ENCODE results near the gene KCNJ9.
"Not testable (repeated sequence)": the region's sequence is repeated elsewhere in the genome, so short reads cannot be mapped to it uniquely, and the experiment has no call there.

KCNJ9 gene

GRCh38 chr1:160081261-160081936, at the start of gene KCNJ9:
Gene KCNJ9, plus strand, starts transcription at chr1:160081538. Its CDS starts 2,493 bp downstream, at chr1:160084031.
- DNase-seq, result no peak

DNA sequence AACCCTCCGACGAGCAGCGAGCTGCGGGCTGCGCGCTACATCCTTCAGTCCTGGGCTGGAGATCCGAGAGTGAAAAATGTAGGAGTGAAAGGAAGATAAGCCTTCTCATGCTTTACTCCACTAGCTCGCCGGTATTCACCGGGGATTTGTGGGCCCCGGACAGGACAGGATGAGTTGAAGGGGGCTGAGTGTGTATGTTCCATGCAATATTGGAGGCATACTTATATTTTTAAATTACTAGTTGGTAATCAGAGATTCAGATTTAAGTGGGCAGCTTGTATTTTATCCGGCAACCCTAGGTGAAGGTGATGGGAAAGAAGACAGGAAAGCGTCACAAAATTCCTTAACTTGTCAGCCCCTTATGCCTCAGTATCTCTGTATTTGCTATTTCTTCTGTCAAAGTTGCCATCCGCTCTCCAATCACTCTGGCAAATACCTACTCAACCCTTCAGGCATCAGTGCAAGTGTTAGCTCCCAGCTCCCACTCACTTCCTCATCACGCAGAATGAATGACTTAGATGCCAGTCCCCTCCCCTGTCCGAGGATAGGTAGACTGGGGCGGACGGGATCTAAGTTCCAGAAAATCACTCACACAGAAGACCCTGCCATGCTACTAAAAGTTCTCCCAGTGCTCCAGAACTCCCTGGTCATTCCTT, 49.0 kb upstream of the KCNJ9 start:
- no peak for DNase-seq

DNA sequence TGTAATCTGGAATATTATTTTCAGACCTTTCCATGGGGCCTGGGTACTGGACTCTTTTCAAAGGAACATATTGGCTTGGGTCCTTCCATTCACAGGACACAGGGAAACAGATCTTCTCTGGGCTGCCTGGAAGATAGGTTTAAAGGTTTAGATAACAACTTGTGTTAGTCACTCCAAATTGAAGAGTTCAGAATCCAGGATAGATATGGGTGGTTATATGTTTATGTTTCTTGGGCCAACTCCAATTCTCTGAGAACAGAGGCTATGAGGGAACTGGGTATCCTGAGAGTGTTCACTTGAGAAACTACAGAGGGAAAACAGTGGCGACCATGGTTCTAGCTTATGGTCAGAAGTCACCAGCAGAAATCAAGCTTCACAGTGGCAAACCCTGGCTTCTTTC, 40.9 kb upstream of the KCNJ9 start:
- no peak for DNase-seq

GRCh38 chr1:160043543-160043942, 37.8 kb upstream of the KCNJ9 start:
- DNase-seq, result no peak

DNA sequence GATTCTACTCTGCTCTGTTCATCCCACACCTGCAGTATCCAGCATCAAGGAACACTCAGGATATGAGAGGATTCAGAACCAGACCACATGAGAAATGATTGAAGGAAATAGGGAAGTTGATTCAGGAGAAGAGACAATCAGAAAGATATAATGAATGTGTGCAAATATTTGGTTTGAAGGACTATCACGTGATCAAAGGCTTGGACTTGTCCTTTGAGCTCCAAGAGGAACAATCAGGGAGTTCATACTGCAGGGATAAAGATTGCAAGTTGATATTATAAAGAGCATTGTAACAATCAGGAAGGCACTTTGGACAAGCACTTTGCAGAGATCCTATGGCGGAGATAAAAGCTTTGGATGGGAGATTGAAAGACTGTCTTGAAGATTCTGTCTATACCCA, 35.7 kb upstream of the KCNJ9 start:
- no peak for DNase-seq

DNA sequence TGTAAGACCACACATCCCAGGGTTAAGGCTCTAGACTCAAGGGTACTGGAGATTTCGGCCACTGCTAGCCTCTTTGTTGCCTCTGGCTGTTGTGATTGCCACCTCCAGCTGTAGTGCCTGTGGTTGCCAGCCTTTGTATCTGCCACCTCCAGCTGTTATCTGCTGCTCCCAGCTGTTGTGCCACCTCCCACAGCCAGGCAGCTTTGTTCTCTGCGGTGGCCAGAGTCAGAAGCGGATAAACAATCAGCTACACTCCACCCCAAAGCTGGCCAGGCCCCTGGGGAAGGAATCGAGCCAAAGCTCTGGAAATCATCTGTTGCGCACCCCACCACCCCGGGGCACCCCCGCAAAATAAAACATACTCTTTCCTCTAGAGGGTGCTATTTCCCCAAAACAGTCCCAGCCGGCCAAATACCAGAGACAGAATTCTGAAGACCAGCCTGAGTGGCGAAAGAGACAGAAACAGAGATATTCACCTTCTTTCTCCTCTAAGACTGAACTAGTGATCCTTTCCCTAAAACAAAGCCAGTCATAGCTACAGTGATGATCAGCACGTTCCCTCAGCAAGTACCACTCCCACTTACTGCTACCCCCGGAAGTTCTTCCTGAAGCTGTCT, 34.7 kb upstream of the KCNJ9 start:
- peak; percentile 27 for DNase-seq

GRCh38 chr1:160047111-160047991, 34.0 kb upstream of the KCNJ9 start:
- DNase-seq, result no peak

DNA sequence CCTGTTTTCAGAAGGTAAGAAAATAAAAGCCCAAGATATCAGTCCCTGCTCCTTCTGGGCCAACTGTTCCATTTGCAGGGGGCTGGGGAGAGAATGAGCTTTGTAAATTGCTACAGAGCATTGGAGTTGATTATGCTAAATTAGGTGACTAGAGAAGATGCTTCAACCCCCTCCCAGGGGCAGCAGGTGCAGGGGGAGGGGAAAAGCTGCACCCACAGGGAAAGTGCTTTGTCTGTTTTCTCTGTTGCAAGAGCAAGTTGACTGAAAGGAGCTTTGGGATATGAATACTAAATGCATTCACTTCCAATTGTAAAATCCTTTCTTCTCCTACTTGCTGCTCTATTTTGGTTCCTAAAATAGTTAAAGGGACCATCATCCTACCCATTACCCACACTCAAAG, 33.0 kb upstream of the KCNJ9 start:
- no peak for DNase-seq

GRCh38 chr1:160049101-160049500, 32.2 kb upstream of the KCNJ9 start:
- DNase-seq, result no peak

DNA sequence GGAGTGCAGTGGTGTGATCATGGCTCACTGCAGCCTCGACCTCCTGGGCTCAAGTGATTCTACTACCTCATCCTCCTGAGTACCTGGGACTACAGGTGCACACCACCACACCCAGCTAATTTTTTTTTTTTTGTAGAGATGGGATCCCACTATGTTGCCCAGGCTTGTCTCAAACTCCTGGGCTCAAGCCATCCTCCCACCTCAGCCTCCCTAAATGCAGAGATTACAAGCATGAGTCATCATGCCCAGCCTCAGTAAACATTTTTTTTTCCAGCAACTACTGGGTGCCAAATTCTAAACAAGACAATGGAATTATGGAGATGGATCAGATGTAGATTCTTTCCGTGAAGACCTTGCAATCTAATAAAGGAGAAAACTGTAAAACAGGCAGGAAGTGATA, 31.2 kb upstream of the KCNJ9 start:
- DNase-seq, result not testable (repeated sequence)

DNA sequence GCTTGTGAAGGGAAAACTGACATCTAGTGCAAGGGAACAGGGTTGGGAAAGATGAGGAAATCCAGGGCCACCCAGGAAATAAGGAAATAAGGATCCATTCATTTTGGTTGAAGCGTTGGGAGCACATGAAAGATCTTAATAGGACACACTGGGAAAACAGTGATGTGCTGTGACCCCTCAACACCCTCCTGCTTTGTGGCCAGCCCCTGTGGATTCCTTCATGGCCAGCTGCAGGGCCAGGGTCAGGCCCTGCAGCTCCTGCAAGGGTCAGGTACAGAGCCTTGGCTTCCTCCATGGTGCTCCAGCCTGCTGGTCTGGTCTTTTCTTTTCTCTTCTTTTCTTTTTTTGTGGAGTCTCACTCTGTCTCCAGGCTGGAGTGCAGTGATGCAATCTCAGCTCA, 30.7 kb upstream of the KCNJ9 start:
- no peak for DNase-seq

DNA sequence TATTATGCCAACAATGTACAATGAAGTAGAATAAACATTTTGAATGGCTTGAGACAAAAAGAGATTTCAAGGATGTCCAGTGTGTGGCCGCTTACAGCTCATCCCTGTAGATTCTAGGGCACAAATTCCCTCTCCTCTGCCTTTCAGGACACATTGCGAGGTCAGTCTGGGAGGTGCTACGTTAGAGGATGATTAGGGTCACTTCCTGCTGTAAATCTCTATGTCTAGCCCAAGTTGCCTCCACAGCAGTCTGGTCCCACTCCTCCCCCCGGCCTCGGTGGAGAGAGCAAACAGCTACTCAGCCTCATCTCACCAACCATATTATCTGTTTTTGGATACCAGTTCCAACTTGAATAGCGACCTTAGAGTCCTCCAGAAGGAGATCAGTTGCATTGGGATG, 28.4 kb upstream of the KCNJ9 start:
- DNase-seq, result no peak

DNA sequence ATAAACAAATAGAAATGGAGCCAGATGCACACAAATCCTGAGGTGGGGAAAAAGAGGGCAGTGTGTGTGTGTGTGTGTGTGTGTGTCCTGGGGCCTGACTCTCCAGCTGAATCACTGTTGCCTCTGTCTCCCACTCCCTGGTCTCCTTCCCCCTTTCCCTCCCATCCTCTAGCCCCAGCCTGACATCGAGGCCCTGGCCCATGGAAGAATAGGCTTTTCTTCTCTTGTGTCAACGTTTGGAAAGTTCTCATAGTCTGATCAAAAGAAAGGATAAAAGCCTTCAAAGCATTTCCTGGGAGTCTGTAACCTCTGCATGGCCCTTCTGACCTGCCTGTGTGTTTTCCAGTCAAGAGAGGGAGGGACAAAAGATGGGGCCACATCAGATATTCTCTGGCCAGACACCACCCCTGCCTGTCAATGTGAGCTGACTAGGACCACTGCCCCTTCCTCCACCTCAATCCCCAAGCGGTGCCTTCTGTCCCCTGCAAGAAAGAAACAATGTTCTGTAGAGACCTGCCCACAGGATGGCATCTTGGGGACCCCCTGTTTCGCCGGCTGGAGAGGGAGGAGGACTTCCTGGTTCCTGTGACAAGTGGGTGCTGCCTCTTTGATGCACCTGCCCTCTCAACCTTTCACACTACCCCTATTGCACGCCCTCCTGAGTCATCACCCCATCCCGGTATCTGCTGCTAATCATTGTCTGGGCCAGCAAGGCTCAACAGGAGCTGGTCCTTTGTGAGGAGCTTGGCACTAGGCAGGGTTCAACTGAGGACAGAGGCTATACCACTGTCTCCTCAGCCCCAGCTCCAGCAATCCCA, 27.6 kb upstream of the KCNJ9 start:
- DNase-seq, result no peak

- no peak for DNase-seq
Observed at GRCh38 chr1:160056648-160057169, 24.6 kb upstream of the KCNJ9 start.

DNA sequence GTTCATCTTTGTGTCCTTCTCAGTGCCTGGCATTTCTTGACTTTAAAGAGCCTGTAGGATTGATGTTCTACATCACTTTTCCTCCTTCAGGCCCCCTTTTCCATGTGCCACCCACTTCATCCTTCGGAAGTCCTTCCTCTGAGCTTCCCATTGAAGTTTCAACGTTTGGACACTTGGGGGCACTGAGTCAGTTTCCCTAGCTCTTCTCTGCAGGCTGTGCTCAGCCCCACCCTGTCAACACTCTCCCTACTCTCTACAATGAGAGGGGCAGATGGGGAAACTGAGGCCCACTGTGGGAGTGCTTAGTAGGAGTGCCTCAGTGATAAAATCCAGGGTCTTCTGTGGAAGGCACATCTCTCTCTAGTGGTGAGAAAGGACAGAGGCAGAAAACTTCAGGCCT, 23.3 kb upstream of the KCNJ9 start:
- no peak for DNase-seq

- no peak for DNase-seq
Observed at GRCh38 chr1:160061369-160062229, 19.7 kb upstream of the KCNJ9 start.

GRCh38 chr1:160062230-160062532, 19.2 kb upstream of the KCNJ9 start:
- no peak for DNase-seq

- no peak for DNase-seq
Observed at GRCh38 chr1:160063176-160063575, 18.2 kb upstream of the KCNJ9 start.

DNA sequence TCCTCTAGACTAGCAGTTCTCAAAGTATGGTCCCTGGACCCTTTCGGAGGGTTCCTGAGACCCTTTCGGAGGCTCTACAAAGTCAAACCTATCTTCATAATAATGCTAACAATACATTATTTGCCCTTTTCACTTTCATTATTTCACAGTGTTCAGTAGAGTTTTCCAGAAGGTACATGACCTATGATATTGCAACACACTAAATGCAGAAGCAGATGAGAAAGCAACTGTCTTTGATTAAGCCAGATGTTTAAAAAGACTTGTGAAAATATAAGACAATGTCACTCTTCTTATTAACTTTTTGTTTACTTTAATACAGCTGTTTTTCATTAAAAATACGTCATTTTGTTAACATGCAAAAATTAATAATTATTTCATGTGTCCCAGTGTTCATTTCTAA, 17.2 kb upstream of the KCNJ9 start:
- no peak for DNase-seq

- no peak for DNase-seq
Observed at GRCh38 chr1:160064746-160065145, 16.6 kb upstream of the KCNJ9 start.
